Astrocyte of the cerebellum (primary cell): ENCODE data around the gene PCDHGA10.
"Not testable (repeated sequence)": the region's sequence is repeated elsewhere in the genome, so short reads cannot be mapped to it uniquely, and the experiment has no call there.

Source experiments
- DNase-seq: peaks from one replicate; pipeline ENCODE4 v3.0.0-alpha.2; 2011; ENCODE audit warnings: low read depth
- H3K4me3 ChIP-seq: 2 replicates; pipeline ENCODE4 v1.5.1; 2011; ENCODE audit warnings: mild to moderate bottlenecking, low read depth, low read length, moderate library complexity
- in situ Hi-C: cut with HindIII; loops from 2 replicates; pipeline ENCODE4 v1.10.0; 2017; ENCODE audit warnings: low sequenced_read_pairs
- TF ChIP-seq, protein P1 (sequence below): IDR thresholded peaks from 2 replicates; pipeline ENCODE4 v1.5.1; 2012; ENCODE audit warnings: low read length, low read depth, moderate library complexity, mild to moderate bottlenecking; ENCODE audit errors: missing control alignments

The PCDHGA10 gene

GRCh38 chr5:141430332-141431113, 17.7 kb downstream of the PCDHGA10 start, which contains the start of gene PCDHGA12:
PCDHGA12 (plus strand) TSS chr5:141430507; CDS start chr5:141430760, 253 bp downstream.
- peak; percentile 70 for DNase-seq

DNA sequence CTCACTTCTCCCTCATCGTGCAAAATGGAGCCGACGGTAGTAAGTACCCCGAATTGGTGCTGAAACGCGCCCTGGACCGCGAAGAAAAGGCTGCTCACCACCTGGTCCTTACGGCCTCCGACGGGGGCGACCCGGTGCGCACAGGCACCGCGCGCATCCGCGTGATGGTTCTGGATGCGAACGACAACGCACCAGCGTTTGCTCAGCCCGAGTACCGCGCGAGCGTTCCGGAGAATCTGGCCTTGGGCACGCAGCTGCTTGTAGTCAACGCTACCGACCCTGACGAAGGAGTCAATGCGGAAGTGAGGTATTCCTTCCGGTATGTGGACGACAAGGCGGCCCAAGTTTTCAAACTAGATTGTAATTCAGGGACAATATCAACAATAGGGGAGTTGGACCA, 18.5 kb downstream of the PCDHGA10 start:
- TF ChIP-seq, protein P1, sequence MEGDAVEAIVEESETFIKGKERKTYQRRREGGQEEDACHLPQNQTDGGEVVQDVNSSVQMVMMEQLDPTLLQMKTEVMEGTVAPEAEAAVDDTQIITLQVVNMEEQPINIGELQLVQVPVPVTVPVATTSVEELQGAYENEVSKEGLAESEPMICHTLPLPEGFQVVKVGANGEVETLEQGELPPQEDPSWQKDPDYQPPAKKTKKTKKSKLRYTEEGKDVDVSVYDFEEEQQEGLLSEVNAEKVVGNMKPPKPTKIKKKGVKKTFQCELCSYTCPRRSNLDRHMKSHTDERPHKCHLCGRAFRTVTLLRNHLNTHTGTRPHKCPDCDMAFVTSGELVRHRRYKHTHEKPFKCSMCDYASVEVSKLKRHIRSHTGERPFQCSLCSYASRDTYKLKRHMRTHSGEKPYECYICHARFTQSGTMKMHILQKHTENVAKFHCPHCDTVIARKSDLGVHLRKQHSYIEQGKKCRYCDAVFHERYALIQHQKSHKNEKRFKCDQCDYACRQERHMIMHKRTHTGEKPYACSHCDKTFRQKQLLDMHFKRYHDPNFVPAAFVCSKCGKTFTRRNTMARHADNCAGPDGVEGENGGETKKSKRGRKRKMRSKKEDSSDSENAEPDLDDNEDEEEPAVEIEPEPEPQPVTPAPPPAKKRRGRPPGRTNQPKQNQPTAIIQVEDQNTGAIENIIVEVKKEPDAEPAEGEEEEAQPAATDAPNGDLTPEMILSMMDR = no peak
- DNase-seq = no peak
- in situ Hi-C loops = no loop called here
- H3K4me3 ChIP-seq = peak overlapping the region; percentile 33

More at GRCh38 chr5:141430332-141431113, 17.7 kb downstream of the PCDHGA10 start, which contains the start of gene PCDHGA12:
- peak within 1 kb of the TSS; percentile 33 for H3K4me3 ChIP-seq
- TF ChIP-seq, protein P1 = peak; percentile 54
- in situ Hi-C loops = no loop called here

DNA sequence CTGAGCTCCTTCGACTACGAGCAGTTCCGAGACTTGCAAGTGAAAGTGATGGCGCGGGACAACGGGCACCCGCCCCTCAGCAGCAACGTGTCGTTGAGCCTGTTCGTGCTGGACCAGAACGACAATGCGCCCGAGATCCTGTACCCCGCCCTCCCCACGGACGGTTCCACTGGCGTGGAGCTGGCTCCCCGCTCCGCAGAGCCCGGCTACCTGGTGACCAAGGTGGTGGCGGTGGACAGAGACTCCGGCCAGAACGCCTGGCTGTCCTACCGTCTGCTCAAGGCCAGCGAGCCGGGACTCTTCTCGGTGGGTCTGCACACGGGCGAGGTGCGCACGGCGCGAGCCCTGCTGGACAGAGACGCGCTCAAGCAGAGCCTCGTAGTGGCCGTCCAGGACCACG, 19.5 kb downstream of the PCDHGA10 start:
- in situ Hi-C loops, H3K4me3 ChIP-seq: not testable (repeated sequence)

DNA sequence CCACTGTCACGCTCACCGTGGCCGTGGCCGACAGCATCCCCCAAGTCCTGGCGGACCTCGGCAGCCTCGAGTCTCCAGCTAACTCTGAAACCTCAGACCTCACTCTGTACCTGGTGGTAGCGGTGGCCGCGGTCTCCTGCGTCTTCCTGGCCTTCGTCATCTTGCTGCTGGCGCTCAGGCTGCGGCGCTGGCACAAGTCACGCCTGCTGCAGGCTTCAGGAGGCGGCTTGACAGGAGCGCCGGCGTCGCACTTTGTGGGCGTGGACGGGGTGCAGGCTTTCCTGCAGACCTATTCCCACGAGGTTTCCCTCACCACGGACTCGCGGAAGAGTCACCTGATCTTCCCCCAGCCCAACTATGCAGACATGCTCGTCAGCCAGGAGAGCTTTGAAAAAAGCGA, 19.9 kb downstream of the PCDHGA10 start:
- DNase-seq, in situ Hi-C loops, H3K4me3 ChIP-seq: not testable (repeated sequence)

More for the DNA sequence above, 19.5 kb downstream of the PCDHGA10 start:
- not testable (repeated sequence) for DNase-seq

- in situ Hi-C loops = no loop called here
Measured at GRCh38 chr5:141434006-141434405, 21.2 kb downstream of the PCDHGA10 start.

DNA sequence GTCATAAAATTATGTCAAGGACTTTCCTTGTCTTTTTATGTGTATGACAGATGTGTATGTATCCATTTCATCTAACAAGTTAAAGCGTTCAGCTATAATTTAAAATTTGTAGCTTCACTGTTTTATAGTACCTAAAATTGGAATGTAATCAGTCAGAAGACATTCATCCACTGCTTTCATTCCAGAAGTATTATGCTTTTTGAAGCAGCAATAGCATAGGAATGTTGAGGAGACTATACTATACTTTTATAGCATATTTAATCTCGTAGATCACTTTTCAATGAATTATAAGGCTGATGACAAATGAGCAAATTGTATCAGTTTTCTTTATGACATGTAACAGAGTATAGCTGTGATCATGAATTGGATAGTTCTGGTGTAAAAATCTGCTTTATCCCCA, 24.4 kb downstream of the PCDHGA10 start:
- no peak overlapping the region for H3K4me3 ChIP-seq
- in situ Hi-C loops = no loop called here
- TF ChIP-seq, protein P1 = no peak
- no peak for DNase-seq

More at GRCh38 chr5:141434006-141434405, 21.2 kb downstream of the PCDHGA10 start:
- TF ChIP-seq, protein P1 = no peak
- DNase-seq = no peak
- H3K4me3 ChIP-seq = no peak overlapping the region

- TF ChIP-seq, protein P1 = no peak
Measured at GRCh38 chr5:141439411-141440141, 26.8 kb downstream of the PCDHGA10 start.

More at GRCh38 chr5:141439411-141440141, 26.8 kb downstream of the PCDHGA10 start:
- H3K4me3 ChIP-seq = no peak overlapping the region
- no peak for DNase-seq
- in situ Hi-C loops = no loop called here
